ENCODE measurements around the gene KIAA2012. TPM values are rescaled to one million over a fixed set of nuclear protein-coding genes. Genes with fewer than 3 reads are reported as not detected.

The KIAA2012 gene
- polyA plus RNA-seq, 2 donors, result not detected

DNA sequence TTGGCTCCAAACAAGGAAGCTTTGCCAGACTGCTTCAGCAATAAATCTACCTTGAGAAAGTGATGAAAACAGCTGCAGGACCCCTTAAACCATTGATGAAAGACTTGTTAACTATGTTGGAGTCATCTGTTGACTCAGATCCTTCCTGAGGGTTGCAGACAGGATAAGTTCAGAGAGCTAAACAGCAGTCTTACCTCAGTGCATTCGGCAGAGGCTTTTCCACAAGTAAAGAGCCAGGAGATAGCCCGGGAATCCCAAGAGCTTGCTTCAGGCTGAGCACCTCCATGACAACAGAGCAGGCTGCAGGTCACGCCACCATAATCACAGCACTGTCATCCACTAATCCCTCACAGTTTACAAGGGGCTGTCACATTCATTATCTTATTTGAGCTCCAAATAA, 23.7 kb downstream of the KIAA2012 start:
- Histone ChIP-seq H3K36me3 (ENCODE audit: control insufficient read depth in 2 of 2, insufficient read depth in 2 of 2, low read length in 1 of 2) (no peaks in the 10 kb centered on the region), H3K27ac (ENCODE audit: low read depth in 2 of 2, low read length in 1 of 2) (no peak overlapping the region), H3K4me3 (ENCODE audit: low read depth in 1 of 2, low read length in 2 of 2) (no peak overlapping the region), H3K27me3 (ENCODE audit: control insufficient read depth in 1 of 2, insufficient read depth in 2 of 2, low read length in 2 of 2) (no peaks in the 10 kb centered on the region), H3K4me1 (ENCODE audit: control insufficient read depth in 2 of 2, insufficient read depth in 2 of 2, low read length in 1 of 2) (no peaks in the 10 kb centered on the region), H3K9me3 (ENCODE audit: control insufficient read depth in 2 of 2, insufficient read depth in 1 of 2, low read depth in 1 of 2, low read length in 1 of 2) (no peaks in the 10 kb centered on the region)
- WGBS, 2 donors, result 49 to 70% methylated on average over 3 of the region's 3 CpGs

DNA sequence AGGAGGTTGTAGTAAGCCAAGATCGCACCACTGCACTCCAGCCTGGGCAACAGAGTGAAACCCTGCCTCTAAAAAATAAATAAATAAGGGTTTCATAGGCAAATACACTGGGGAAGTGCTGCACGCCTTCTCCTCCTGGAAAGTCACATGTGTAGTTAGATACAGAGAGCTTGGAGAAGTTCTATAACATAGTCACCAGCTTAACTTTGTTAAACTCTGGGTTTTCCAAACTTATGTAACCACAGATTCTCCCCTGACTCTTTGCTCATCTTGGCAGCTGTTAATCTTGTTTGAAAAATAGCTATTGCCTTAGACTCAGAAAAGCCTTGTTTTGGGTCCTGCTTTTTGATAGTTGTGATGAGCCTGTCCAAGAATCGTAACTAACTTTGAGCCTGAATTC, 25.2 kb downstream of the KIAA2012 start:
- Histone ChIP-seq H3K4me1 (ENCODE audit: control insufficient read depth in 2 of 2, insufficient read depth in 2 of 2, low read length in 1 of 2) (no peaks in the 10 kb centered on the region), H3K4me3 (ENCODE audit: low read depth in 1 of 2, low read length in 2 of 2) (no peak overlapping the region), H3K36me3 (ENCODE audit: control insufficient read depth in 2 of 2, insufficient read depth in 2 of 2, low read length in 1 of 2) (no peaks in the 10 kb centered on the region), H3K27ac (ENCODE audit: low read depth in 2 of 2, low read length in 1 of 2) (no peak overlapping the region), H3K27me3 (ENCODE audit: control insufficient read depth in 1 of 2, insufficient read depth in 2 of 2, low read length in 2 of 2) (no peaks in the 10 kb centered on the region), H3K9me3 (ENCODE audit: control insufficient read depth in 2 of 2, insufficient read depth in 1 of 2, low read depth in 1 of 2, low read length in 1 of 2) (no peaks in the 10 kb centered on the region)
- 87 to 94% methylated on average over 3 of the region's 3 CpGs for WGBS, 2 donors

DNA sequence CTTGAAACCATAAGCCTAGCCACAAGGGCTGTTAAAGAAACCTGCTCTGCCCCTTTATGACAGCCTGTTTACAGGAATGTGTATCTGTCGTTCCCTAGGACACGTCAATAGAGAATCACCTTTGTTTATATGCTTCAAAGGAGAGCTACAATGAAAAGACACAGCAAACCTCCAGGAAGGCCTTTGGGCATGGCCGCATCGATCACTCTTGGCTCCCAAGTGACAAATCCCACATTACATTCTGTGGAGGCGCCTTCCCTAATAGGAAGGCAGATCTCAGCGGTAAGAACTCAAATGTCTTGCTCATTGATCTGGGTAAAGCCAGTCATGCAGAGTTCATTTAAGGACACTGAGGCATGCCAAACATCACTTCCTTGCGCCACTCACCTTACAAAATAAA, 26.5 kb downstream of the KIAA2012 start:
- H3K9me3 ChIP-seq (ENCODE audit: control insufficient read depth in 2 of 2, insufficient read depth in 1 of 2, low read depth in 1 of 2, low read length in 1 of 2), result no peaks in the 10 kb centered on the region
- no peaks in the 10 kb centered on the region for H3K36me3 ChIP-seq (ENCODE audit: control insufficient read depth in 2 of 2, insufficient read depth in 2 of 2, low read length in 1 of 2)
- WGBS, 2 donors, result 50 to 64% methylated on average over 7 of the region's 7 CpGs
- H3K27me3 ChIP-seq (ENCODE audit: control insufficient read depth in 1 of 2, insufficient read depth in 2 of 2, low read length in 2 of 2), result no peaks in the 10 kb centered on the region
- no peak overlapping the region for H3K27ac ChIP-seq (ENCODE audit: low read depth in 2 of 2, low read length in 1 of 2)
- no peak overlapping the region for H3K4me3 ChIP-seq (ENCODE audit: low read depth in 1 of 2, low read length in 2 of 2)
- H3K4me1 ChIP-seq (ENCODE audit: control insufficient read depth in 2 of 2, insufficient read depth in 2 of 2, low read length in 1 of 2), result no peaks in the 10 kb centered on the region

DNA sequence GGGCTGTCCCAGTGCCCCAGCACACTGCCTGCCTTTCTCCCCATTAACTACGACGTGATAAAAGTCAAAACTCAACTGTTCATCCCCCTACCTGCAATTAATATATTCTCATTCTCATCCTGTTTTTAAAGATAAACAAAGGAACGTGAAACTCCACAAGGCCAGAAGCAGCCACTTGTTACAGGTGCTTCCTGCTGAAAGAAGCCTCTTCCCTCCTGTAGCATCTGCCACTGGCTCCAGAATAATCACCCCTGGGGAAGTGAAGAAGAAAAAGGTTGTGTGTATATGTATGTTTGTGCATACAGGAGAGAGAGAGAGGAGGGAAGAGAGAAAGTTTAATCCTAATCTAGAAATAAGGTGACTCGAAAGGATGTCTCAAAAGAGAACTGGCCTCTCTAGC, 27.1 kb downstream of the KIAA2012 start:
- Histone ChIP-seq H3K9me3 (ENCODE audit: control insufficient read depth in 2 of 2, insufficient read depth in 1 of 2, low read depth in 1 of 2, low read length in 1 of 2) (no peaks in the 10 kb centered on the region), H3K27ac (ENCODE audit: low read depth in 2 of 2, low read length in 1 of 2) (no peak overlapping the region), H3K27me3 (ENCODE audit: control insufficient read depth in 1 of 2, insufficient read depth in 2 of 2, low read length in 2 of 2) (no peaks in the 10 kb centered on the region), H3K4me1 (ENCODE audit: control insufficient read depth in 2 of 2, insufficient read depth in 2 of 2, low read length in 1 of 2) (no peaks in the 10 kb centered on the region), H3K36me3 (ENCODE audit: control insufficient read depth in 2 of 2, insufficient read depth in 2 of 2, low read length in 1 of 2) (no peaks in the 10 kb centered on the region), H3K4me3 (ENCODE audit: low read depth in 1 of 2, low read length in 2 of 2) (no peak overlapping the region)
- WGBS, 2 donors, result 73% methylated on average over 4 of the region's 4 CpGs

DNA sequence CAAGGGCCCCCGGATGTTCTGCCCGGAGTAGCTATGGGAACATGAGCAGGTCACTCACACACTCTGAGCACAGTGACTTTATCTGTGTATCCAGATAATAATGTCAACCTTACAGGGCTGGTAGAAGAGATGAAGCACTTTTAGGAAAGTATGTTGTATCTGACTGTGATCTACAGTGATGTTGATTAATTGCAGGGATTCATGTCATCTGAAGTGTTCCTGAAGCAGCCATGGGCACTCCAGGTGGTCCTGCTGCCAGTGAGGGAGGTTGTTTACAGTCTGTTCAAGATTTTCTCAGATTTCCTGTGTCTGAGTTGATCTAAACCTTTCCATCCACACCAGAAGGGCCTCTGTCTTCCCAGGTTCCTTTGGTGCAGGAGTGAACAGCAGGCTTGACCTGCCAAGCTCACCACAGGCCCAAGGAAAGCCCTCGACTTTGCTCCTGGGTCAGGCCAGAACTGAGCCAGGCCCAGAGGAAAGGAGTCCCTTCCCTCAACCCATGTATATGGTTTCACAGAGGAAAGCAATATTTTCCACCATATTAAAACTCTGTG, 28.0 kb downstream of the KIAA2012 start:
- H3K4me3 ChIP-seq (ENCODE audit: low read depth in 1 of 2, low read length in 2 of 2), result no peak overlapping the region
- 75 to 78% methylated on average over 3 of the region's 3 CpGs for WGBS, 2 donors

DNA sequence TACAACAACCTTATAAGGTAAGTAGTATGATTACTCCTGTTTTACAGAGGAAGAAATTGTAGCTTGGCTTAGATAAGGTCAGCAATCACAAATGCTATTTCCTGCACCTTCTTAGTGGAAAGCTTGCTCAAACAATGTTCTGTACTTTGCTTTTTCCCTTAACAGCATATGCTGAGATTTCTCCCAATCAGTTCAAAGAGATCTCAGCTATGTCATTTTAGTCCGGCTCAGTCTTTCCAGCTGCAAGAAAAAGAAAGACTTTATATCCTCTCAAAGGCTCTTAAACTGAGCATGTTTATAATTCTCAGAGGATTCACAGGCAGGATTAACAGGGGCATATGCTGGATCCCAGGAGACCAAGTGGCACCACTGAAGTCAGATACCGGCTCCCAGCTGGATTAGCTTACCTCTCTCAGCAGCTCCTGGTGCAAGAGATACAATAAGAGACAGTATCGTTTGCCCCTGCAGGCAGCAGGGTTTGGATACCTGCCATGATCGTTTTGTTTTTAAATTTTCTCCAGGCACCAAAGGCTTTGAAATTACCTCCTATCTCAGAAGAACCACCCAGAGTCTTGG, 29.5 kb downstream of the KIAA2012 start:
- 40 to 55% methylated on average over 4 of the region's 4 CpGs for WGBS, 2 donors
- Histone ChIP-seq H3K4me1 (ENCODE audit: control insufficient read depth in 2 of 2, insufficient read depth in 2 of 2, low read length in 1 of 2) (no peaks in the 10 kb centered on the region), H3K27ac (ENCODE audit: low read depth in 2 of 2, low read length in 1 of 2) (no peak overlapping the region), H3K36me3 (ENCODE audit: control insufficient read depth in 2 of 2, insufficient read depth in 2 of 2, low read length in 1 of 2) (no peaks in the 10 kb centered on the region), H3K9me3 (ENCODE audit: control insufficient read depth in 2 of 2, insufficient read depth in 1 of 2, low read depth in 1 of 2, low read length in 1 of 2) (no peaks in the 10 kb centered on the region), H3K4me3 (ENCODE audit: low read depth in 1 of 2, low read length in 2 of 2) (no peak overlapping the region), H3K27me3 (ENCODE audit: control insufficient read depth in 1 of 2, insufficient read depth in 2 of 2, low read length in 2 of 2) (no peaks in the 10 kb centered on the region)

More for the DNA sequence above, 28.0 kb downstream of the KIAA2012 start:
- H3K27me3 ChIP-seq (ENCODE audit: control insufficient read depth in 1 of 2, insufficient read depth in 2 of 2, low read length in 2 of 2), result no peaks in the 10 kb centered on the region
- H3K27ac ChIP-seq (ENCODE audit: low read depth in 2 of 2, low read length in 1 of 2), result no peak overlapping the region
- H3K9me3 ChIP-seq (ENCODE audit: control insufficient read depth in 2 of 2, insufficient read depth in 1 of 2, low read depth in 1 of 2, low read length in 1 of 2), result no peaks in the 10 kb centered on the region
- H3K4me1 ChIP-seq (ENCODE audit: control insufficient read depth in 2 of 2, insufficient read depth in 2 of 2, low read length in 1 of 2), result no peaks in the 10 kb centered on the region
- no peaks in the 10 kb centered on the region for H3K36me3 ChIP-seq (ENCODE audit: control insufficient read depth in 2 of 2, insufficient read depth in 2 of 2, low read length in 1 of 2)

DNA sequence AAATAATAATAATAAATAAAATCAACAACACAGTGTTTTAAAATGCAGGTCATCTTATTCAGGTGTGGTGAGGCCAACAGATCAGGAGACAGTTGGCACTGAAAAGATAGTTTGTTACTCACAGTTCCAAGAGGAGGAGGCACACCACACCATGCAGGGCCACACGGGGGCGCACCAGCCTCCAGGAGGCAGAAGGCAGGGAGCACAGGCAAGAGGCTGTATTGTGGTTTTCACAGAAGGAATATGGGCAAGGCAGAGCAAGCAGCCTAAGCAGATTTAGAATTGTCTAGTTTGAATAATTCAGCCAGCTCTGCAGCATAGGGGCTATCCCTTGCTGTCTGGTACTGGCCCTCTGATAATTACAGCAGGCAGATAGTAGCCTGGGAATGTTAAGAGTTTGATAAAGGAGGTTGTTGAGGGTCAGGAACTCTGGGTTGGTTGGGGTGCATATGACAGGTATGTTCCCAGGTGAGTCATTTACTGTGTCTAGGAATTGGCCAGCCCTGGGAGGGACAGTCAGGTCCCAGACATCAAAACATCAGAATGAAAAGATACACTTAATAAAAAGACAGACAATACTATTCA, 31.3 kb downstream of the KIAA2012 start:
- Histone ChIP-seq H3K4me3 (ENCODE audit: low read depth in 1 of 2, low read length in 2 of 2) (no peak overlapping the region), H3K9me3 (ENCODE audit: control insufficient read depth in 2 of 2, insufficient read depth in 1 of 2, low read depth in 1 of 2, low read length in 1 of 2) (no peaks in the 10 kb centered on the region), H3K27me3 (ENCODE audit: control insufficient read depth in 1 of 2, insufficient read depth in 2 of 2, low read length in 2 of 2) (no peaks in the 10 kb centered on the region), H3K27ac (ENCODE audit: low read depth in 2 of 2, low read length in 1 of 2) (no peak overlapping the region), H3K36me3 (ENCODE audit: control insufficient read depth in 2 of 2, insufficient read depth in 2 of 2, low read length in 1 of 2) (no peaks in the 10 kb centered on the region), H3K4me1 (ENCODE audit: control insufficient read depth in 2 of 2, insufficient read depth in 2 of 2, low read length in 1 of 2) (no peaks in the 10 kb centered on the region)
- 53 to 67% methylated on average over 2 of the region's 2 CpGs for WGBS, 2 donors

DNA sequence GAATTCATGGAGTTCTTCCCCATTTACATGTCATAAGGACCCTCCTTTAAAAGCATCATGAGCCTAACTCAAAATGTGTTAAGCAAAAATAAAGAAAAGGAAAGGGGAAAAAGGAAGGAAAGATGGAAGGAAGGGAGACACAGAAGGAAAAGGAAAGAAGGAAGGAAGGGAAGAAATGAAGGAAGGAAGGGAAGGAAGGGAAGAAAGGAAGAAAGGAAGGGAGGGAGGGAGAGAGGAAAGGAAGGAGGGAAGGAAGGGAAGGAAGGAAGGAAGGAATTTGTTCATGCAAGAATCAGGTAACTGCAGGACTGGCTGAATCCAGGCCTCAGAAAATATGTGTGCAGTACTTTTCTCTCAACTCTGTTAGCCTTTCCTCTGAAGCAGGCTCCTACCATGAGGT, 32.0 kb downstream of the KIAA2012 start:
- H3K27me3 ChIP-seq (ENCODE audit: control insufficient read depth in 1 of 2, insufficient read depth in 2 of 2, low read length in 2 of 2), result no peaks in the 10 kb centered on the region
- H3K9me3 ChIP-seq (ENCODE audit: control insufficient read depth in 2 of 2, insufficient read depth in 1 of 2, low read depth in 1 of 2, low read length in 1 of 2), result no peaks in the 10 kb centered on the region
- H3K27ac ChIP-seq (ENCODE audit: low read depth in 2 of 2, low read length in 1 of 2), result no peak overlapping the region
- H3K4me3 ChIP-seq (ENCODE audit: low read depth in 1 of 2, low read length in 2 of 2), result no peak overlapping the region
- H3K4me1 ChIP-seq (ENCODE audit: control insufficient read depth in 2 of 2, insufficient read depth in 2 of 2, low read length in 1 of 2), result no peaks in the 10 kb centered on the region
- H3K36me3 ChIP-seq (ENCODE audit: control insufficient read depth in 2 of 2, insufficient read depth in 2 of 2, low read length in 1 of 2), result no peaks in the 10 kb centered on the region

DNA sequence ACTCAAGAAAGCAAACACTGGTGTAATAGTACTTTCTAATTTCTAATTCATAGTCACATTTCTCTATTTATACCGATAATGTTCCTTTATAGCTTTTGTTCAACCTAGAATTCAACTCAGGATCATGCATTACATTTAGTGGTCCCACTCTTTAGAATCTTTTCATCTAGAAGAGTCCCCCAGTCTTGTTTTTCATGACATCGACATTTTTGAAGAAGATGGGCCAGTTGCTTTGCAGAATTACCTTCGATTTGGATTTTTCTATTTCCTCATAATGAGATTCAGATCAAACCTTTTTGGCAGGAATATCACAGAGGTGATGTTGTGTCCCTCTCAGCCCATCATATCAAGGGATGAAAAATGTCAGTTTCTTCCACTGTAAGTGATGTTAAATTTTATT, 35.3 kb downstream of the KIAA2012 start:
- Histone ChIP-seq H3K27ac (ENCODE audit: low read depth in 2 of 2, low read length in 1 of 2) (no peak overlapping the region), H3K36me3 (ENCODE audit: control insufficient read depth in 2 of 2, insufficient read depth in 2 of 2, low read length in 1 of 2) (no peaks in the 10 kb centered on the region), H3K4me1 (ENCODE audit: control insufficient read depth in 2 of 2, insufficient read depth in 2 of 2, low read length in 1 of 2) (peaks cover 0 to 4% of the 10 kb centered on the region in 2 donors), H3K27me3 (ENCODE audit: control insufficient read depth in 1 of 2, insufficient read depth in 2 of 2, low read length in 2 of 2) (no peaks in the 10 kb centered on the region), H3K4me3 (ENCODE audit: low read depth in 1 of 2, low read length in 2 of 2) (no peak overlapping the region), H3K9me3 (ENCODE audit: control insufficient read depth in 2 of 2, insufficient read depth in 1 of 2, low read depth in 1 of 2, low read length in 1 of 2) (no peaks in the 10 kb centered on the region)
- 93 to 97% methylated on average over 3 of the region's 3 CpGs for WGBS, 2 donors

DNA sequence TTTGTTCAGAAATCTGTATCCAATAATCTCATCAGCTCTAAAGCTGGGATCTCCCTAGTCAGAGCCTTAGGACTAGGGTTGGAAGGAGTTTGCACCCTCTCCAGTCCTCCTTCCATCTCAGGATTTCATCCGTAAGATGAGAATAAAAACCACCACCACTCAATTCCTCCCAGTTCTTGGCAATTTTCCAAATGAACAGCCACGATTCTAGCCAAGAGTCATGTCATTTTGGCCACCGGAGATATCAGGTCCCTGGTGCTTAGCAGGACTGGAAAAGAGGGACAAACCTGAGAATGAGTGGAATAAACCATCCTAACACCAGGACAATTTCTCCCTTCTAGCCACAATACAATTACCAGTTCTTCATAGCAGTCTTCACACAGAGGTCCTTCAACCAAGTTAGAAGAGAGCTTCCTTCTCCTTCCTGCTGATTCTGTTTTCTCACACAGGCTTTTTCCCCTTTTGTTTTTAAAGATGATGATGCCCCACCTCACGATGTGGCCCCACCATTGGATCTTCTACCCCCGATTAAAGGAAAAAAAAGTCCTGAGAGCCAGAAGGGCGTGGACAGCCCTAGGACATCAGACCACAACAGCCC, 36.2 kb downstream of the KIAA2012 start:
- H3K27me3 ChIP-seq (ENCODE audit: control insufficient read depth in 1 of 2, insufficient read depth in 2 of 2, low read length in 2 of 2), result no peaks in the 10 kb centered on the region
- H3K4me1 ChIP-seq (ENCODE audit: control insufficient read depth in 2 of 2, insufficient read depth in 2 of 2, low read length in 1 of 2), result peaks cover 0 to 4% of the 10 kb centered on the region in 2 donors
- no peaks in the 10 kb centered on the region for H3K9me3 ChIP-seq (ENCODE audit: control insufficient read depth in 2 of 2, insufficient read depth in 1 of 2, low read depth in 1 of 2, low read length in 1 of 2)
- no peaks in the 10 kb centered on the region for H3K36me3 ChIP-seq (ENCODE audit: control insufficient read depth in 2 of 2, insufficient read depth in 2 of 2, low read length in 1 of 2)
- no peak overlapping the region for H3K27ac ChIP-seq (ENCODE audit: low read depth in 2 of 2, low read length in 1 of 2)
- WGBS, 2 donors, result 50 to 57% methylated on average over 6 of the region's 6 CpGs
- H3K4me3 ChIP-seq (ENCODE audit: low read depth in 1 of 2, low read length in 2 of 2), result no peak overlapping the region

Measured in esophagus (tissue), 2 donors.